ENCODE measurements around the gene HS6ST2.

DNA sequence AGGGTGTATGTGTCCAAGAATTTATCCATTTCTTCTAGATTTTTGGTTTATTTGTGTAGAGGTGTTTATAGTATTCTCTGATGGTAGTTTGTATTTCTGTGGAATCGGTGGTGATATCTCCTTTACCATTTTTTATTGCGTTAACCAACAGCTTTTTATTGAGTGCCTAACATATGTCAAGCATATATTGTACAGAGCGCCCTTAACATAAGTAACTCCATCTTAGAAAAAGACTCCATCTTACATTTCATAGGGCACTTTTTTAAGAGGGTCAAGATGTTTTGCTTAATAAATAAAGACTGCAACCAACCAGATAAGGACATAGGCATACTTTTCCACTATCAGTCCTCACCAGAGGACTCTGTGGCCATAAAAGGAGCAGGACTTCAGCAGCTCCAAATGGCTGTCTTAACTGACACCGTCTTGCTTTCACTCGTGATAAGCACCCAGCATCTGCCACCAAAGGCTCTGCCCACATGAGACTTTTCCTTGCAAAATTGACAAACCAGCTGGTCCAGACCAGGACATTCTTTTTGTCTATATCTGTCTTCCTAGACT is 75.0 kb downstream of the HS6ST2 start:
- TF ChIP-seq, protein P1, sequence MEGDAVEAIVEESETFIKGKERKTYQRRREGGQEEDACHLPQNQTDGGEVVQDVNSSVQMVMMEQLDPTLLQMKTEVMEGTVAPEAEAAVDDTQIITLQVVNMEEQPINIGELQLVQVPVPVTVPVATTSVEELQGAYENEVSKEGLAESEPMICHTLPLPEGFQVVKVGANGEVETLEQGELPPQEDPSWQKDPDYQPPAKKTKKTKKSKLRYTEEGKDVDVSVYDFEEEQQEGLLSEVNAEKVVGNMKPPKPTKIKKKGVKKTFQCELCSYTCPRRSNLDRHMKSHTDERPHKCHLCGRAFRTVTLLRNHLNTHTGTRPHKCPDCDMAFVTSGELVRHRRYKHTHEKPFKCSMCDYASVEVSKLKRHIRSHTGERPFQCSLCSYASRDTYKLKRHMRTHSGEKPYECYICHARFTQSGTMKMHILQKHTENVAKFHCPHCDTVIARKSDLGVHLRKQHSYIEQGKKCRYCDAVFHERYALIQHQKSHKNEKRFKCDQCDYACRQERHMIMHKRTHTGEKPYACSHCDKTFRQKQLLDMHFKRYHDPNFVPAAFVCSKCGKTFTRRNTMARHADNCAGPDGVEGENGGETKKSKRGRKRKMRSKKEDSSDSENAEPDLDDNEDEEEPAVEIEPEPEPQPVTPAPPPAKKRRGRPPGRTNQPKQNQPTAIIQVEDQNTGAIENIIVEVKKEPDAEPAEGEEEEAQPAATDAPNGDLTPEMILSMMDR (conservative IDR thresholded peaks at IDR 0.05) = no peak
- no peak for TF ChIP-seq EZH2 (IDR thresholded peaks at IDR 0.05; ENCODE audit: low read depth)

Measured in PC-9 (cell line).